OCI-LY7 (cell line): ENCODE data around the gene TIGD3. TPM values are rescaled to one million over a fixed set of nuclear protein-coding genes. Genes with fewer than 3 reads are reported as not detected.

ENCODE experiments used
- BruUV-seq: library from RNA; stranded (reverse); fragments of 400-500 nt; replicated peaks from 2 replicates; lab custom pipeline; 2021; lab: Mats Ljungman, UMichigan
- CTCF ChIA-PET: fragments of 300-600 bp; sonication (Branson Sonifier 250); formaldehyde crosslinking; loops from one replicate; lab custom pipeline; 2022; ENCODE audit warnings: antibody characterized with exemption; ENCODE audit not compliant: unreplicated experiment; lab: Charles Lee
- POLR2A ChIA-PET: fragments of 300-600 bp; sonication (Branson Sonifier 250); formaldehyde crosslinking; loops from one replicate; lab custom pipeline; 2022; ENCODE audit warnings: antibody characterized with exemption; lab: Charles Lee
- DNase-seq: peaks from one replicate; pipeline ENCODE4 v3.0.0-alpha.2; 2015; ENCODE audit warnings: low spot score
- H2AFZ ChIP-seq: fragments of 200-600 bp; sonication (generic), shearing (Covaris generic); 2 replicates; pipeline ENCODE4 v1.6.1; 2014; ENCODE audit warnings: mild to moderate bottlenecking, antibody characterized with exemption, low read length, moderate library complexity
- H3K27ac ChIP-seq: fragments of 200-600 bp; sonication (generic); 2 replicates; pipeline ENCODE4 v1.5.1; 2014; ENCODE audit warnings: mixed run types, low read depth, mild to moderate bottlenecking, moderate library complexity, low read length, inconsistent platforms; ENCODE audit not compliant: poor library complexity, severe bottlenecking
- H3K36me3 ChIP-seq: fragments of 200-600 bp; sonication (generic); 2 replicates; pipeline ENCODE4 v1.6.1; 2014; ENCODE audit warnings: mild to moderate bottlenecking, antibody characterized with exemption, low read length, moderate library complexity, mixed read lengths; ENCODE audit not compliant: insufficient read depth
- H3K4me1 ChIP-seq: fragments of 200-600 bp; sonication (generic); 2 replicates; pipeline ENCODE4 v1.5.1; 2014; ENCODE audit warnings: mild to moderate bottlenecking, low read length; ENCODE audit not compliant: insufficient read depth, poor library complexity, severe bottlenecking
- H3K4me2 ChIP-seq: fragments of 200-600 bp; sonication (generic); 2 replicates; pipeline ENCODE4 v1.6.1; 2014; ENCODE audit warnings: mild to moderate bottlenecking, low read length
- H3K4me3 ChIP-seq: fragments of 200-600 bp; sonication (generic); 2 replicates; pipeline ENCODE4 v1.5.1; 2014; ENCODE audit warnings: mild to moderate bottlenecking, low read depth, low read length; ENCODE audit not compliant: poor library complexity, severe bottlenecking
- H3K79me2 ChIP-seq: fragments of 200-600 bp; sonication (generic); 2 replicates; pipeline ENCODE4 v1.6.1; 2016; ENCODE audit warnings: low read depth, mild to moderate bottlenecking, low read length, moderate library complexity, mixed read lengths; ENCODE audit not compliant: insufficient read depth
- H3K9me2 ChIP-seq: fragments of 200-600 bp; sonication (generic); 2 replicates; pipeline ENCODE4 v1.6.1; 2016; ENCODE audit warnings: mild to moderate bottlenecking, low read length, mixed read lengths; ENCODE audit not compliant: insufficient read depth
- H3K9me3 ChIP-seq: fragments of 200-600 bp; sonication (generic); 2 replicates; pipeline ENCODE4 v1.6.1; 2014; ENCODE audit warnings: mild to moderate bottlenecking, mixed run types, low read length, mixed read lengths
- H4K20me1 ChIP-seq: fragments of 200-600 bp; sonication (generic); 2 replicates; pipeline ENCODE4 v1.6.1; 2014; ENCODE audit warnings: mild to moderate bottlenecking, antibody characterized with exemption, low read length, moderate library complexity, mixed read lengths; ENCODE audit not compliant: insufficient read depth
- CTCF ChIP-seq: fragments of 200-600 bp; sonication (generic); conservative IDR thresholded peaks from 2 replicates; pipeline ENCODE4 v1.5.1; 2014; ENCODE audit warnings: mild to moderate bottlenecking, antibody characterized with exemption, low read length, moderate library complexity, mixed read lengths
- EZH2phosphoT487 ChIP-seq: fragments of 200-600 bp; sonication (generic); IDR thresholded peaks from 2 replicates; pipeline ENCODE4 v1.6.1; 2018; ENCODE audit warnings: low read depth, borderline replicate concordance, mild to moderate bottlenecking, mixed run types, antibody characterized with exemption, low read length, moderate library complexity, mixed read lengths
- intact Hi-C: fragments of 100-400 bp; cut with micrococcal nuclease; formaldehyde crosslinking; loops from one replicate; pipeline ENCODE4 v1.10.0; 2022; ENCODE audit not compliant: unreplicated experiment
- total RNA-seq, 2 experiments: library from RNA; depleted of rRNA in 1 of 2; stranded (reverse); fragments of >200 nt in 1 of 2; shearing (Covaris generic) in 1 of 2; gene quantifications; 2 replicates each; pipeline ENCODE4 v1.2.3, GENCODE V29; 2014 to 2022

The TIGD3 gene
- total RNA-seq, 2 experiments from 2014 or later = 2.0 to 2.7 TPM

GRCh38 chr11:65321076-65321475, 33.5 kb upstream of the TIGD3 start:
- no peaks in the 10 kb centered on the region for H4K20me1 ChIP-seq
- H3K36me3 ChIP-seq = no peaks in the 10 kb centered on the region
- ChIA-PET CTCF (interaction anchor here (0.5 to 0.6 kb wide), 2 partner anchors 12 to 355 kb away, joined by 3 read pairs; no protein-coding TSS in a partner anchor), POLR2A (no interaction called here)
- intact Hi-C loops = no loop called here
- no peak overlapping the region for H3K4me3 ChIP-seq
- H3K4me1 ChIP-seq = no peaks in the 10 kb centered on the region
- H2AFZ ChIP-seq = no peak overlapping the region
- H3K9me3 ChIP-seq = no peaks in the 10 kb centered on the region
- no peak overlapping the region for H3K27ac ChIP-seq
- BruUV-seq = no TSS peak
- no peaks in the 10 kb centered on the region for H3K79me2 ChIP-seq
- no peak overlapping the region for H3K4me2 ChIP-seq
- TF ChIP-seq EZH2phosphoT487 = no peak
- TF ChIP-seq CTCF = no peak
- no peaks in the 10 kb centered on the region for H3K9me2 ChIP-seq
- no peak for DNase-seq

- H3K4me3 ChIP-seq = no peak overlapping the region
- no peak overlapping the region for H3K4me2 ChIP-seq
- ChIA-PET POLR2A (interaction anchor here (0.6 to 1.6 kb wide), 2 partner anchors 59 to 1987 kb away, joined by 4 read pairs; partner anchors contain the start of gene POLA2), CTCF (interaction anchor here (0.6 kb wide), 1 partner anchor 9 kb away, joined by 3 read pairs; no protein-coding TSS in a partner anchor)
- TF ChIP-seq CTCF (no peak), EZH2phosphoT487 (no peak)
- no peak overlapping the region for H3K27ac ChIP-seq
- H3K79me2 ChIP-seq = no peaks in the 10 kb centered on the region
- no peak overlapping the region for H2AFZ ChIP-seq
- BruUV-seq = no TSS peak
- no peaks in the 10 kb centered on the region for H3K4me1 ChIP-seq
- intact Hi-C loops = no loop called here
- H3K36me3 ChIP-seq = no peaks in the 10 kb centered on the region
- no peak for DNase-seq
- H3K9me3 ChIP-seq = no peaks in the 10 kb centered on the region
- no peaks in the 10 kb centered on the region for H3K9me2 ChIP-seq
- no peaks in the 10 kb centered on the region for H4K20me1 ChIP-seq
Measured at GRCh38 chr11:65321828-65322485, 32.6 kb upstream of the TIGD3 start.

GRCh38 chr11:65323813-65324212, 30.7 kb upstream of the TIGD3 start:
- Histone ChIP-seq H3K9me3 (no peaks in the 10 kb centered on the region), H3K4me2 (no peak overlapping the region), H3K79me2 (no peaks in the 10 kb centered on the region), H3K9me2 (no peaks in the 10 kb centered on the region), H4K20me1 (no peaks in the 10 kb centered on the region), H3K4me1 (no peaks in the 10 kb centered on the region), H3K27ac (no peak overlapping the region), H3K36me3 (no peaks in the 10 kb centered on the region), H3K4me3 (no peak overlapping the region), H2AFZ (no peak overlapping the region)
- ChIA-PET POLR2A (interaction anchor here (0.7 to 1.6 kb wide), 2 partner anchors 61 to 264 kb away, joined by 4 to 6 read pairs; partner anchors contain the start of gene POLA2), CTCF (no interaction called here)
- DNase-seq = no peak
- TF ChIP-seq EZH2phosphoT487 = no peak
- no peak for TF ChIP-seq CTCF
- intact Hi-C loops = no loop called here
- no TSS peak for BruUV-seq
